ENCODE measurements around the gene STMN3. TPM values are rescaled to one million over a fixed set of nuclear protein-coding genes. Genes with fewer than 3 reads are reported as not detected.
A peak's percentile ranks its signal among the peaks of the same experiment; 100 is the strongest.

STMN3 gene
- total RNA-seq, 4 donors from 2014 or later = 14.2 to 20.7 (median 17.0) TPM

DNA sequence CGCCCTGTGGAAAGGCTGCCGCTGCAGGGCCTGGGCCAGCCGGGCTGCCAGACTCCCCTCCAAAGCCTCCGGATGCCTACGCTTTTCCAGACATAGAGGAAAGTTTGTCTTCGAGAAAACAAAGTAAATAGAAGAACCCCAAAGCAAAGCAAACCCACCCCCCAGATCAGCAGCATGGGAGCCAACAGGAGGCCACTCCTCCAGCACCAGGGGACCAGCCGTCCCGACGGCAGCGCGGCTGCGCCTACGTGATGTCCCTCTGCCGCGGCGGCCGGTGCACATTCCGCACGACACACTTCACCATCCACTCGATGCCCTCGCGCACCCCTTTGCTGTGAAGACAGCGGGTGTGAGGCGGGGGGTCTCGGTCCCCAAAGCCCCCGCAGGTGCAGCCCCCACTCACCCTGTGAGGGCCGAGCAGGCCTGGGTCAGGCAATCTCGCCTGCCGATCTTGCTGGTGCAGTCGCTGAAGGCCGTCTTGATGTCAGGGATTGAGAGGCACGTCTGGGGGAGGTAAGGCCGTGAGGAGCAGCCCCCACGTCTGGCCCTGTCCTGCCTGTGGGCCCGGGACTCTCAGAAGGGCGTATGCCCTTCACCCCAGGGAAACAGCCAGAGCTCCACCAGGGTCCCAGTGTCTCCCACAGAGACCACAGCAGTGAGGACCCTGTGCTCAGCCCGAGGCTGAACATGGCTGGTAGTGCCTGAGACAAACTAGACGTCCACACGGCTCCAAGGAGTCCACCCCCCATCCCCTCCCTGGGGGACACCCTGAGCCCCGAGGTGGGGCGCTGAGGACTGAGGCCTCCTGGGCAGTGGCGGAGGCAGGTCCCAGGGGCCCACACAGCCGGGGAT, 47.2 kb upstream of the STMN3 start:
- Histone ChIP-seq H3K27me3 (no peaks in the 10 kb centered on the region), H3K27ac (peak overlapping the region; percentile 86), H3K4me3 (no peak overlapping the region), H3K4me1 (peaks cover 47% of the 10 kb centered on the region), H3K9me3 (no peaks in the 10 kb centered on the region), H3K36me3 (peaks cover 25% of the 10 kb centered on the region)
- DNase-seq (ENCODE audit: low spot score in 2 of 2) = peak; percentile 62 to 67
- WGBS = 78% methylated on average over 34 of the region's 43 CpGs
- TF ChIP-seq EP300 (IDR thresholded peaks at IDR 0.05) (no peak), POLR2A (IDR thresholded peaks at IDR 0.05) (no peak), POLR2AphosphoS5 (IDR thresholded peaks at IDR 0.05) (no peak)
- TF ChIP-seq, protein P1, sequence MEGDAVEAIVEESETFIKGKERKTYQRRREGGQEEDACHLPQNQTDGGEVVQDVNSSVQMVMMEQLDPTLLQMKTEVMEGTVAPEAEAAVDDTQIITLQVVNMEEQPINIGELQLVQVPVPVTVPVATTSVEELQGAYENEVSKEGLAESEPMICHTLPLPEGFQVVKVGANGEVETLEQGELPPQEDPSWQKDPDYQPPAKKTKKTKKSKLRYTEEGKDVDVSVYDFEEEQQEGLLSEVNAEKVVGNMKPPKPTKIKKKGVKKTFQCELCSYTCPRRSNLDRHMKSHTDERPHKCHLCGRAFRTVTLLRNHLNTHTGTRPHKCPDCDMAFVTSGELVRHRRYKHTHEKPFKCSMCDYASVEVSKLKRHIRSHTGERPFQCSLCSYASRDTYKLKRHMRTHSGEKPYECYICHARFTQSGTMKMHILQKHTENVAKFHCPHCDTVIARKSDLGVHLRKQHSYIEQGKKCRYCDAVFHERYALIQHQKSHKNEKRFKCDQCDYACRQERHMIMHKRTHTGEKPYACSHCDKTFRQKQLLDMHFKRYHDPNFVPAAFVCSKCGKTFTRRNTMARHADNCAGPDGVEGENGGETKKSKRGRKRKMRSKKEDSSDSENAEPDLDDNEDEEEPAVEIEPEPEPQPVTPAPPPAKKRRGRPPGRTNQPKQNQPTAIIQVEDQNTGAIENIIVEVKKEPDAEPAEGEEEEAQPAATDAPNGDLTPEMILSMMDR (IDR thresholded peaks at IDR 0.05) = no peak

DNA sequence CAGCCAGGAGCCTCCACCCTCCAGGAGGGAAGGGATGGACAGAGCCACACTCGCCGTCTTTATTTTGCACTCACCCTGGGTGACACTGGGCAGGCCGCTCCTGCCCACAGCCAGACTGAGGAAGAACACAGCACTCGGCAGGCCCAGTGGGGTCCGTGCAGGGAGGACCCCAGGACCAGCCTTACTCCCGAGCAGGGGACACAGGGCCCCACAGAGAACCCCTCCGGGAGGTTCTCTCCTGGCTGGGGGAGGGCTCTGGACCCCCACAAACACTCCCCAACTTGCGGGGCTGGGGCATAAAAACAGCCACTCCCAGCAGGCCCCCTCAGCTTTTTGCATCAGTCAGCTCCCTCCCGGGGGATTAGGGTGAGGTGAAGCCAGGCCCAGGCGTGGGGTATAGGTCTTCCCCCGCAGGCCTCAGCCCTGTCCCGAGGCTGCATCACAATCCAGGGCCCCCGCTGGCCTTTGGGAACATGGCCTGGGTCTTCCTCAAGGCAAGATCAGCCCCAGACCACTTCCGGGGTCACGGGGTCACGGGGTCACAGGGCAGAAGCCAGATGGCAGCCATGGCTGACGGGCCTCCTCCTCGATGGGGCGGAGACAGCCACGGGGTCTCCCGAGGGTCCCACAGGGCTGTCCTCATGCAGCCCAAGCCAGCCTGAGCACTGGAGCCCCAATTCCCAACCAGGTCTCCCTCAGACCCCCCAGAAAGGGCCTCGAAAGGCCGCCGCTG, 46.4 kb upstream of the STMN3 start:
- H3K9me3 ChIP-seq = no peaks in the 10 kb centered on the region
- H3K27me3 ChIP-seq = no peaks in the 10 kb centered on the region
- peak overlapping the region; percentile 86 for H3K27ac ChIP-seq
- H3K4me3 ChIP-seq = no peak overlapping the region
- DNase-seq (ENCODE audit: low spot score in 2 of 2) = peak; percentile 75
- H3K4me1 ChIP-seq = peaks cover 55% of the 10 kb centered on the region
- peaks cover 17% of the 10 kb centered on the region for H3K36me3 ChIP-seq
- TF ChIP-seq, protein P1 (IDR thresholded peaks at IDR 0.05) = no peak
- TF ChIP-seq POLR2AphosphoS5 (IDR thresholded peaks at IDR 0.05) = no peak
- no peak for TF ChIP-seq POLR2A (IDR thresholded peaks at IDR 0.05)
- TF ChIP-seq EP300 (IDR thresholded peaks at IDR 0.05) = no peak
- WGBS = 67% methylated on average over 8 of the region's 24 CpGs

DNA sequence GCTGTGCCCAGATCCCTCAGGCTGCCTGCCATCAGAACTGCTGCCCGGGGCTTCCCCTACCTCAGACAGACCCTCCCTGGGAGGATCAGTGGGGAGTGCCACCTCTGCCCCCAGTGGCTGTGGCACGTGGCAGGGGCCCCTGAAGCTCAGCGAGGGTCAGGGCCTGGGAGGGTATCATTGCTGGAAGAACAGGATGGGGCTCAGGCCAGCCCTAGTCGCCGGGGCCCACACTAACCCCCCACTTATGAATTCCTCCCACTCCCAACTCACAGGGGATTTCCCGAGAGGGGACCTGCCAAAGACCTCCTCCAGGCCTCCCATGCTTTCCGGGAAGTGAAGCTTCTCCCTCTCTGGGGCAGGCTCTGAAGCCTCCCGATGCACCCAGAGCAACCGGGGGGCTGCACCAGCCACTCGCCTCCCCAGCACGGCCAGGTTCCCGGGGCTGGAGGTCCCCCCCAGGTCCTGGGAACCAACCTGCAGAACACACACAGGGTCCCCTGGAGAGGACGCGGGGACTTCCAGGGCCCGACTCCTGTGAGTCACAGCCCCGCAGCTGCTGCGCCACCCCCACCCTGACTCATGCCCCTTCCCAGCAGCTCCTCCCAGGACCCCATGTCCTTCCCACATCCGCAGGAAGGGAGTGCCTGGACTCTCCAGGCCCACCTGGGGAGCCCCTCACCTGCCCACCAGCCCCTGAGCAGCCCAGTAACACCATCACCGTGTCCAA, 45.7 kb upstream of the STMN3 start:
- Histone ChIP-seq H3K36me3 (peaks cover 10% of the 10 kb centered on the region), H3K9me3 (no peaks in the 10 kb centered on the region), H3K27ac (peak overlapping the region; percentile 86), H3K4me1 (peaks cover 57% of the 10 kb centered on the region), H3K27me3 (no peaks in the 10 kb centered on the region), H3K4me3 (peak overlapping the region; percentile 47)
- WGBS = 30% methylated on average over 11 of the region's 19 CpGs
- TF ChIP-seq POLR2AphosphoS5 (IDR thresholded peaks at IDR 0.05) (peak in 1 of 3 donors; percentile 37), EP300 (IDR thresholded peaks at IDR 0.05) (no peak)
- DNase-seq (ENCODE audit: low spot score in 2 of 2) = peak in 1 of 2 donors; percentile 77

DNA sequence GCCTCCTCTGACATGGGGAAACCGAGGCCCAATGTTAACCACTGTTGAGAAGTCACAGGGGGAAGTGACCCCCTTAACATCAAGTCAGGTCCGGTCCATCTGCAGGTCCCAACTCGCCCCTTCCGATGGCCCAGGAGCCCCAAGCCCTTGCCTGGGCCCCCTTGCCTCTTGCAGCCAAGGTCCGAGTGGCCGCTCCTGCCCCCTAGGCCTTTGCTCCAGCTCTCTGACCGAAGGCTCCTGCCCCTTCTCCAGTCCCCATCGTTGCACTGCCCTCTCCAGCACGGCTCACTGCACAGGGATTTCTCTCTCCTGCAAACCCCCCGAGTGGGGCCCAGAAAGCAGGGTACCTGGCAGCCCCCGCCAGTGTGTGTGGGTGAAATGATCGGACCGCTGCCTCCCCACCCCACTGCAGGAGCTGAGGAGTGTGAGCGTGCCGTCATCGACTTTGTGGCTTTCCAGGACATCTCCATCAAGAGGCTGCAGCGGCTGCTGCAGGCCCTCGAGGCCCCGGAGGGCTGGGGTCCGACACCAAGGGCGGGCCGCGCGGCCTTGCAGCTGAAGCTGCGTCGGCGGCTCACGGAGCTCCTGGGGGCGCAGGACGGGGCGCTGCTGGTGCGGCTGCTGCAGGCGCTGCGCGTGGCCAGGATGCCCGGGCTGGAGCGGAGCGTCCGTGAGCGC, 44.8 kb upstream of the STMN3 start:
- Histone ChIP-seq H3K36me3 (peaks cover 4% of the 10 kb centered on the region), H3K27me3 (no peaks in the 10 kb centered on the region), H3K27ac (no peak overlapping the region), H3K4me1 (peaks cover 58% of the 10 kb centered on the region), H3K9me3 (no peaks in the 10 kb centered on the region), H3K4me3 (peak overlapping the region; percentile 47)
- TF ChIP-seq POLR2A (IDR thresholded peaks at IDR 0.05) (no peak), POLR2AphosphoS5 (IDR thresholded peaks at IDR 0.05) (no peak), EP300 (IDR thresholded peaks at IDR 0.05) (no peak)
- TF ChIP-seq, protein P1 (IDR thresholded peaks at IDR 0.05) = no peak
- 69% methylated on average over 37 of the region's 40 CpGs for WGBS
- peak in 1 of 2 donors; percentile 65 for DNase-seq (ENCODE audit: low spot score in 2 of 2)

DNA sequence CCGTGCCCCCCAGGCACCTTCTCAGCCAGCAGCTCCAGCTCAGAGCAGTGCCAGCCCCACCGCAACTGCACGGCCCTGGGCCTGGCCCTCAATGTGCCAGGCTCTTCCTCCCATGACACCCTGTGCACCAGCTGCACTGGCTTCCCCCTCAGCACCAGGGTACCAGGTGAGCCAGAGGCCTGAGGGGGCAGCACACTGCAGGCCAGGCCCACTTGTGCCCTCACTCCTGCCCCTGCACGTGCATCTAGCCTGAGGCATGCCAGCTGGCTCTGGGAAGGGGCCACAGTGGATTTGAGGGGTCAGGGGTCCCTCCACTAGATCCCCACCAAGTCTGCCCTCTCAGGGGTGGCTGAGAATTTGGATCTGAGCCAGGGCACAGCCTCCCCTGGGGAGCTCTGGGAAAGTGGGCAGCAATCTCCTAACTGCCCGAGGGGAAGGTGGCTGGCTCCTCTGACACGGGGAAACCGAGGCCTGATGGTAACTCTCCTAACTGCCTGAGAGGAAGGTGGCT, 44.2 kb upstream of the STMN3 start:
- no CpG with 5 or more reads among the region's 7 CpGs for WGBS
- DNase-seq (ENCODE audit: low spot score in 2 of 2) = peak in 1 of 2 donors; percentile 65
- peaks cover 4% of the 10 kb centered on the region for H3K36me3 ChIP-seq
- TF ChIP-seq POLR2A (IDR thresholded peaks at IDR 0.05) (no peak), EP300 (IDR thresholded peaks at IDR 0.05) (no peak)
- H3K4me3 ChIP-seq = peak overlapping the region; percentile 47
- H3K9me3 ChIP-seq = no peaks in the 10 kb centered on the region
- H3K27me3 ChIP-seq = no peaks in the 10 kb centered on the region
- H3K4me1 ChIP-seq = peaks cover 64% of the 10 kb centered on the region
- no peak overlapping the region for H3K27ac ChIP-seq
